ENCODE results near the gene ADAP1. TPM values are rescaled to one million over a fixed set of nuclear protein-coding genes. Genes with fewer than 3 reads are reported as not detected.
"Not testable (repeated sequence)": the region's sequence is repeated elsewhere in the genome, so short reads cannot be mapped to it uniquely, and the experiment has no call there.

Gene ADAP1
- polyA plus RNA-seq, 1 donor (not counting 4 experiments of a cell fraction or from before 2014, with no cell fraction given), result 4.3 TPM

GRCh38 chr7:961546-962400 is 7.3 kb upstream of the ADAP1 start:
- Histone ChIP-seq H3K4me1 (ENCODE audit: control insufficient read depth, extremely low read depth, insufficient read depth, low read length) (no peaks in the 10 kb centered on the region), H3K4me2 (ENCODE audit: control insufficient read depth, extremely low read depth, insufficient read depth, low read depth, low read length) (no peak overlapping the region), H3K27ac (ENCODE audit: control insufficient read depth, insufficient read depth, low read length) (no peak overlapping the region), H2AFZ (ENCODE audit: control insufficient read depth, low read length) (no peak overlapping the region), H3K27me3 (ENCODE audit: control insufficient read depth, extremely low read depth, insufficient read depth, low read length) (peaks cover 15% of the 10 kb centered on the region), H3K9me1 (ENCODE audit: control insufficient read depth, extremely low read depth, insufficient read depth, low read length) (no peaks in the 10 kb centered on the region), H3K79me2 (ENCODE audit: control insufficient read depth, insufficient read depth, low read length) (no peaks in the 10 kb centered on the region), H3K9ac (ENCODE audit: control insufficient read depth, extremely low read depth, insufficient read depth, low read length) (no peak overlapping the region), H4K20me1 (ENCODE audit: control insufficient read depth, extremely low read depth, insufficient read depth, low read length) (peaks cover 2% of the 10 kb centered on the region), H3K4me3 (ENCODE audit: control insufficient read depth in 2 of 3, extremely low read depth in 1 of 3, insufficient read depth in 2 of 3, low read depth in 1 of 3, low read length in 3 of 3) (no peak overlapping the region), H3K36me3 (ENCODE audit: control insufficient read depth in 2 of 2, extremely low read depth in 1 of 2, insufficient read depth in 2 of 2, low read length in 2 of 2) (peaks cover 0 to 4% of the 10 kb centered on the region in 2 experiments), H3K9me3 (ENCODE audit: control insufficient read depth, low read depth, low read length) (no peaks in the 10 kb centered on the region)
- FAIRE-seq, result no peak
- TF ChIP-seq EZH2 (IDR thresholded peaks at IDR 0.05; ENCODE audit: low read length), result no peak
- no peak for TF ChIP-seq CTCF (optimal IDR thresholded peaks at IDR 0.05 in 1 of 3, IDR thresholded peaks at IDR 0.05 in 1 of 3, conservative IDR thresholded peaks at IDR 0.05 in 1 of 3; ENCODE audit: extremely low read depth in 1 of 3, insufficient read depth in 2 of 3, low read length in 3 of 3)
- no peak for DNase-seq (ENCODE audit: low read depth, low spot score)
- dilution Hi-C loops (cut with MboI; ENCODE audit: extremely low pct_ligation_motif_present, low sequenced_read_pairs), result no loop called here

DNA sequence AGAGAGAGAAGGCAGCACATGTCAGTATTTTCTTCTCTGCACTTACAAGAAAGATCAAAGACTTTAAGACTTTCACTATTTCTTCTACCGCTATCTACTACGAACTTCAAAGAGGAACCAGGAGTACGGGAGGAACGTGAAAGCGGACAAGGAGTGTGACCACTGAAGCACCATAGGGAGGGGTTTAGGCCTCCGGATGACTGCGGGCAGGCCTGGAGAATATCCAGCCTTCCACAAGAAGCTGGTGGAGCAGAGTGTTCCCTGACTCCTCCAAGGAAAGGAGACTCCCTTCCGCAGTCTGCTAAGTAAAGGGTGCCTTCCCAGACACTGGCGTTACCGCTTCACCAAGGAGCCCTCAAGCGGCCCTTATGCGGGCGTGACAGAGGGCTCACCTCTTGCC is 6.5 kb upstream of the ADAP1 start:
- H3K4me3 ChIP-seq (ENCODE audit: control insufficient read depth in 2 of 3, extremely low read depth in 1 of 3, insufficient read depth in 2 of 3, low read depth in 1 of 3, low read length in 3 of 3); dilution Hi-C loops (cut with MboI; ENCODE audit: extremely low pct_ligation_motif_present, low sequenced_read_pairs); H3K4me1 ChIP-seq (ENCODE audit: control insufficient read depth, extremely low read depth, insufficient read depth, low read length); H3K9ac ChIP-seq (ENCODE audit: control insufficient read depth, extremely low read depth, insufficient read depth, low read length); H3K9me3 ChIP-seq (ENCODE audit: control insufficient read depth, low read depth, low read length); DNase-seq (ENCODE audit: low read depth, low spot score); H3K36me3 ChIP-seq (ENCODE audit: control insufficient read depth in 2 of 2, extremely low read depth in 1 of 2, insufficient read depth in 2 of 2, low read length in 2 of 2); H2AFZ ChIP-seq (ENCODE audit: control insufficient read depth, low read length); H4K20me1 ChIP-seq (ENCODE audit: control insufficient read depth, extremely low read depth, insufficient read depth, low read length); H3K4me2 ChIP-seq (ENCODE audit: control insufficient read depth, extremely low read depth, insufficient read depth, low read depth, low read length); H3K79me2 ChIP-seq (ENCODE audit: control insufficient read depth, insufficient read depth, low read length); FAIRE-seq; H3K9me1 ChIP-seq (ENCODE audit: control insufficient read depth, extremely low read depth, insufficient read depth, low read length); H3K27ac ChIP-seq (ENCODE audit: control insufficient read depth, insufficient read depth, low read length): not testable (repeated sequence)
- H3K27me3 ChIP-seq (ENCODE audit: control insufficient read depth, extremely low read depth, insufficient read depth, low read length), result peaks cover 15% of the 10 kb centered on the region

Data from keratinocyte (primary cell).